Spleen (tissue), 7 donors: Measurements from ENCODE around the gene EPB41.
A peak's percentile ranks its signal among the peaks of the same experiment; 100 is the strongest.

Experiments
- POLR2A ChIP-seq, 3 donors: fragments of 450-650 bp; IDR thresholded peaks; one replicate each; pipeline ENCODE4 v1.5.1; 2017; ENCODE audit warnings: antibody characterized with exemption in 3 of 3, mild to moderate bottlenecking in 1 of 3
- TF ChIP-seq, protein P1 (sequence below), 11 experiments: fragments of 200-600 bp in 7 of 11; fragments of 450-650 bp in 4 of 11; sonication (generic) in 4 of 11; IDR thresholded peaks in 8 of 11; conservative IDR thresholded peaks in 3 of 11; 1 replicate in 7 of 11; 2 replicates in 4 of 11; pipeline versions ENCODE4 v1.4.0 to v1.8.0; 2016 to 2021; ENCODE audit warnings: antibody characterized with exemption in 11 of 11, inconsistent platforms in 4 of 11, mild to moderate bottlenecking in 1 of 11
- donor health status: DM: no; HTN: no; CAD: no; lungs with moderate emphysema.
- donor health status: DM: no; HTN: no; CAD: no.
- donor health status: DM: no; HTN: no; CAD: no.

DNA sequence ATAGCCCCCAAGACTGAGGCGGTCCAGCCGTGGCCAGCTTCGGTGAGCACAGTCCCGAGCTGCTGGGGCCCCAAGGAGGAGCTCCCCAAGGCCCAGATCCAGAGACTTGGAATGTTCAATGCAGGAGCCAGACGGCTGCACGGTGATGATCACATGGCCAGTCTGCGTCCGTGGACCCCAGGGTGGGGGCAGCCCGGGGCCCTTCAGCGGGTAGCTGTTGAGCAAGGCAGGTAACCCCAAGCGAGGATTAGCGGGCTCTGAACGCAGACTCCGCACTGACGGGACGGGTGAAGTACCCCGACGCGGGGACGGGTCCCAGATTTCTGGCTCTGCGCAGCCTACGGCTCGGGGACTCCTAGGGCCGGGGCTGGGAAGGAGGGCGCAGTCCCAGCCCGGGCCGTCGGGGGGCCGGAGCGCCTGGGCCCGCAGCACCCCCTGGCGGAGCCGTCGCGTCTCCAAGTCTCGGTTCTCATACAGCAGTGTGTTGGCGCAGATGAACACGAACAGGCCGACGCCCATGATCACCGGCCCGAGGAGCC is 206.6 kb downstream of the EPB41 start:
- TF ChIP-seq, protein P1, sequence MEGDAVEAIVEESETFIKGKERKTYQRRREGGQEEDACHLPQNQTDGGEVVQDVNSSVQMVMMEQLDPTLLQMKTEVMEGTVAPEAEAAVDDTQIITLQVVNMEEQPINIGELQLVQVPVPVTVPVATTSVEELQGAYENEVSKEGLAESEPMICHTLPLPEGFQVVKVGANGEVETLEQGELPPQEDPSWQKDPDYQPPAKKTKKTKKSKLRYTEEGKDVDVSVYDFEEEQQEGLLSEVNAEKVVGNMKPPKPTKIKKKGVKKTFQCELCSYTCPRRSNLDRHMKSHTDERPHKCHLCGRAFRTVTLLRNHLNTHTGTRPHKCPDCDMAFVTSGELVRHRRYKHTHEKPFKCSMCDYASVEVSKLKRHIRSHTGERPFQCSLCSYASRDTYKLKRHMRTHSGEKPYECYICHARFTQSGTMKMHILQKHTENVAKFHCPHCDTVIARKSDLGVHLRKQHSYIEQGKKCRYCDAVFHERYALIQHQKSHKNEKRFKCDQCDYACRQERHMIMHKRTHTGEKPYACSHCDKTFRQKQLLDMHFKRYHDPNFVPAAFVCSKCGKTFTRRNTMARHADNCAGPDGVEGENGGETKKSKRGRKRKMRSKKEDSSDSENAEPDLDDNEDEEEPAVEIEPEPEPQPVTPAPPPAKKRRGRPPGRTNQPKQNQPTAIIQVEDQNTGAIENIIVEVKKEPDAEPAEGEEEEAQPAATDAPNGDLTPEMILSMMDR (IDR thresholded peaks at IDR 0.05 in 8 of 11, conservative IDR thresholded peaks at IDR 0.05 in 3 of 11) = peak; percentile 27 to 78 (median 55)
- no peak for TF ChIP-seq POLR2A (IDR thresholded peaks at IDR 0.05)
